Measurements from ENCODE around the gene SLC25A47. TPM values are rescaled to one million over a fixed set of nuclear protein-coding genes. Genes with fewer than 3 reads are reported as not detected.
A peak's percentile ranks its signal among the peaks of the same experiment; 100 is the strongest.

Gene SLC25A47
- total and polyA plus RNA-seq, 8 donors, result not detected

- ATAC-seq, result no peak
- no peaks in the 10 kb centered on the region for H3K27me3 ChIP-seq
Observed at GRCh38 chr14:100330388-100330931, 7.3 kb downstream of the SLC25A47 start.

GRCh38 chr14:100332071-100332639 is 9.0 kb downstream of the SLC25A47 start:
- H3K4me1 ChIP-seq, result no peaks in the 10 kb centered on the region
- H3K27me3 ChIP-seq, result no peaks in the 10 kb centered on the region
- peaks cover 0 to 53% of the 10 kb centered on the region in 2 donors for H3K36me3 ChIP-seq
- H3K4me3 ChIP-seq, result no peak overlapping the region
- no peak for TF ChIP-seq CTCF (IDR thresholded peaks at IDR 0.05)
- no peak overlapping the region for H3K27ac ChIP-seq
- intact Hi-C loops (cut with DNase I), result no loop called here
- peak in 1 of 4 donors; percentile 39 for DNase-seq
- H3K9me3 ChIP-seq, result no peaks in the 10 kb centered on the region
- no peak for ATAC-seq

More at GRCh38 chr14:100330388-100330931, 7.3 kb downstream of the SLC25A47 start:
- H3K4me1 ChIP-seq, result no peaks in the 10 kb centered on the region
- TF ChIP-seq CTCF (IDR thresholded peaks at IDR 0.05), result no peak
- H3K9me3 ChIP-seq, result no peaks in the 10 kb centered on the region
- peaks cover 0 to 36% of the 10 kb centered on the region in 2 donors for H3K36me3 ChIP-seq
- intact Hi-C loops (cut with DNase I), result no loop called here
- no peak overlapping the region for H3K4me3 ChIP-seq
- H3K27ac ChIP-seq, result no peak overlapping the region
- no peak for DNase-seq

- H3K4me3 ChIP-seq, result no peak overlapping the region
- H3K4me1 ChIP-seq, result no peaks in the 10 kb centered on the region
- intact Hi-C loops (cut with DNase I), result no loop called here
- ATAC-seq (no peak), DNase-seq (peak in 1 of 4 donors; percentile 41)
- no peak overlapping the region for H3K27ac ChIP-seq
- TF ChIP-seq CTCF (IDR thresholded peaks at IDR 0.05), result no peak
- H3K27me3 ChIP-seq, result no peaks in the 10 kb centered on the region
- H3K36me3 ChIP-seq, result peaks cover 0 to 59% of the 10 kb centered on the region in 2 donors
- H3K9me3 ChIP-seq, result no peaks in the 10 kb centered on the region
Observed at GRCh38 chr14:100332797-100333196, 9.7 kb downstream of the SLC25A47 start.

- Histone ChIP-seq H3K27me3 (no peaks in the 10 kb centered on the region), H3K36me3 (peaks cover 0 to 64% of the 10 kb centered on the region in 2 donors), H3K4me3 (no peak overlapping the region), H3K9me3 (no peaks in the 10 kb centered on the region), H3K27ac (no peak overlapping the region), H3K4me1 (no peaks in the 10 kb centered on the region)
- intact Hi-C loops (cut with DNase I), result no loop called here
- DNase-seq (peak in 1 of 4 donors; percentile 60), ATAC-seq (no peak)
- no peak for TF ChIP-seq CTCF (IDR thresholded peaks at IDR 0.05)
Observed at GRCh38 chr14:100333311-100333710, 10.2 kb downstream of the SLC25A47 start.

- intact Hi-C loops (cut with DNase I), result no loop called here
- TF ChIP-seq CTCF (IDR thresholded peaks at IDR 0.05), result no peak
- no peak overlapping the region for H3K4me3 ChIP-seq
- peak in 2 of 4 donors; percentile 10 to 22 for DNase-seq
- peaks cover 0 to 69% of the 10 kb centered on the region in 2 donors for H3K36me3 ChIP-seq
- no peaks in the 10 kb centered on the region for H3K27me3 ChIP-seq
- no peak for ATAC-seq
- no peaks in the 10 kb centered on the region for H3K9me3 ChIP-seq
- no peaks in the 10 kb centered on the region for H3K4me1 ChIP-seq
- H3K27ac ChIP-seq, result no peak overlapping the region
Observed at GRCh38 chr14:100333827-100334226, 10.7 kb downstream of the SLC25A47 start.

Data from left lung (tissue), 10 donors.